Osteocyte (in vitro differentiated cells): ENCODE results near the gene ARHGEF16. TPM values are rescaled to one million over a fixed set of nuclear protein-coding genes. Genes with fewer than 3 reads are reported as not detected.

ENCODE experiments used
- DNase-seq: peaks from one replicate; pipeline ENCODE4 v3.0.0; 2021; ENCODE audit warnings: mixed read lengths; ENCODE audit not compliant: unreplicated experiment; ENCODE audit errors: extremely low spot score
- H3K27ac Mint-ChIP-seq: one replicate; pipeline ENCODE4 v1.8.0; 2021; ENCODE audit warnings: mild to moderate bottlenecking, mixed read lengths; ENCODE audit not compliant: unreplicated experiment
- H3K27me3 Mint-ChIP-seq: one replicate; pipeline ENCODE4 v1.8.0; 2021; ENCODE audit warnings: mixed read lengths; ENCODE audit not compliant: unreplicated experiment
- H3K36me3 Mint-ChIP-seq: one replicate; pipeline ENCODE4 v1.8.0; 2021; ENCODE audit warnings: mixed read lengths; ENCODE audit not compliant: unreplicated experiment
- H3K4me1 Mint-ChIP-seq: one replicate; pipeline ENCODE4 v1.8.0; 2021; ENCODE audit warnings: mixed read lengths; ENCODE audit not compliant: unreplicated experiment
- H3K4me3 Mint-ChIP-seq: one replicate; pipeline ENCODE4 v1.8.0; 2021; ENCODE audit warnings: mild to moderate bottlenecking, moderate library complexity, mixed read lengths; ENCODE audit not compliant: unreplicated experiment
- H3K9me3 Mint-ChIP-seq: one replicate; pipeline ENCODE4 v1.8.0; 2021; ENCODE audit warnings: mixed read lengths; ENCODE audit not compliant: unreplicated experiment
- total RNA-seq: library from RNA; stranded (reverse); gene quantifications from 2 replicates; pipeline ENCODE4 v1.2.1, GENCODE V29; 2021
- TF ChIP-seq, protein P1 (sequence below): fragments of 200-600 bp; sonication (generic); IDR thresholded peaks from 2 replicates; pipeline ENCODE4 v1.5.0; 2021; ENCODE audit warnings: antibody characterized with exemption, mild to moderate bottlenecking, moderate library complexity

The ARHGEF16 gene
- total RNA-seq, 1 donor from 2014 or later = 3.2 TPM

DNA sequence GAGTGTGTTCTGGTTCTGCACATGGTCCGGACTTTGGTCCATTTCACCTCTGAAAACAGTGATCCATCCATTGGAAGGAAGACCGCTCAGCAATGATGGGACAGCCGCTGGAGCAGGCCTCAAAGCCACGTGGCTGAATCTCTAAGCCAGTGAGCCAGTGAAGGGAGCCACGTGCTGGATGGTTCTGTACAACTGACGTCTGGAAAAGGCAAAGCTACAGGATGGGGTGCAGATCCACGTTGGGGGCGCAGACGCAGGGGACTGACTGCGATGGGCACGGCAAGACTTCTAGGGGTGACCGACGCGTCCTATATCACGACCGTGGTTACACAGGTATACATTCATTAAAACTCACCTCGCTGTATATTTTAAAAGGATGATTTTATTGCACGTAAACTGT lies 10.2 kb upstream of the ARHGEF16 start:
- H3K36me3 Mint-ChIP-seq = peaks cover 3% of the 10 kb centered on the region
- peaks cover 2% of the 10 kb centered on the region for H3K4me1 Mint-ChIP-seq
- peaks cover 15% of the 10 kb centered on the region for H3K9me3 Mint-ChIP-seq
- TF ChIP-seq, protein P1, sequence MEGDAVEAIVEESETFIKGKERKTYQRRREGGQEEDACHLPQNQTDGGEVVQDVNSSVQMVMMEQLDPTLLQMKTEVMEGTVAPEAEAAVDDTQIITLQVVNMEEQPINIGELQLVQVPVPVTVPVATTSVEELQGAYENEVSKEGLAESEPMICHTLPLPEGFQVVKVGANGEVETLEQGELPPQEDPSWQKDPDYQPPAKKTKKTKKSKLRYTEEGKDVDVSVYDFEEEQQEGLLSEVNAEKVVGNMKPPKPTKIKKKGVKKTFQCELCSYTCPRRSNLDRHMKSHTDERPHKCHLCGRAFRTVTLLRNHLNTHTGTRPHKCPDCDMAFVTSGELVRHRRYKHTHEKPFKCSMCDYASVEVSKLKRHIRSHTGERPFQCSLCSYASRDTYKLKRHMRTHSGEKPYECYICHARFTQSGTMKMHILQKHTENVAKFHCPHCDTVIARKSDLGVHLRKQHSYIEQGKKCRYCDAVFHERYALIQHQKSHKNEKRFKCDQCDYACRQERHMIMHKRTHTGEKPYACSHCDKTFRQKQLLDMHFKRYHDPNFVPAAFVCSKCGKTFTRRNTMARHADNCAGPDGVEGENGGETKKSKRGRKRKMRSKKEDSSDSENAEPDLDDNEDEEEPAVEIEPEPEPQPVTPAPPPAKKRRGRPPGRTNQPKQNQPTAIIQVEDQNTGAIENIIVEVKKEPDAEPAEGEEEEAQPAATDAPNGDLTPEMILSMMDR = no peak
- H3K27me3 Mint-ChIP-seq = peaks cover 37% of the 10 kb centered on the region
- no peak overlapping the region for H3K27ac Mint-ChIP-seq
- no peak overlapping the region for H3K4me3 Mint-ChIP-seq
- DNase-seq = no peak

DNA sequence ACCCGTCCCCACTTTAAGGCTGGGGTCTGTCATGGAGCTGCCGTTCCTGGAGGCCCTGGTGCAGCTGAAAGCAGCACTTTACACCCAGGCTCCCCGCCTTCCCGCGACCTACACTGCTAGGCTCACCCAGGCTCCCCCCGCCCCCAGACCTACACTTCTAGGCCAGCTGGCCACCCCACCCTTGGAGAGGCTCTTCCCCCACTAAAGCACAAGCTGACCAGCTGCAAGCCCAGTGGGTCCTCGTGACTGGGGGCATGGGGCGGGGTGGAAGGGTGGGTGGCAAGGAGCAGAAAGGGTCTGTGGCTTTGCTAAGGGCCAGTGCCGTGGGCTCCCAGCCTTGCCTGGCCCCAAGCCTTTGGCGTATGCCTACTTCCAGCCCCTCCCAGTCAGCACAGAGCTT lies 9.7 kb upstream of the ARHGEF16 start:
- Mint-ChIP-seq H3K9me3 (peaks cover 15% of the 10 kb centered on the region), H3K4me1 (peaks cover 2% of the 10 kb centered on the region), H3K27me3 (peaks cover 40% of the 10 kb centered on the region), H3K27ac (no peak overlapping the region), H3K36me3 (peaks cover 3% of the 10 kb centered on the region), H3K4me3 (no peak overlapping the region)
- TF ChIP-seq, protein P1 = no peak
- no peak for DNase-seq

DNA sequence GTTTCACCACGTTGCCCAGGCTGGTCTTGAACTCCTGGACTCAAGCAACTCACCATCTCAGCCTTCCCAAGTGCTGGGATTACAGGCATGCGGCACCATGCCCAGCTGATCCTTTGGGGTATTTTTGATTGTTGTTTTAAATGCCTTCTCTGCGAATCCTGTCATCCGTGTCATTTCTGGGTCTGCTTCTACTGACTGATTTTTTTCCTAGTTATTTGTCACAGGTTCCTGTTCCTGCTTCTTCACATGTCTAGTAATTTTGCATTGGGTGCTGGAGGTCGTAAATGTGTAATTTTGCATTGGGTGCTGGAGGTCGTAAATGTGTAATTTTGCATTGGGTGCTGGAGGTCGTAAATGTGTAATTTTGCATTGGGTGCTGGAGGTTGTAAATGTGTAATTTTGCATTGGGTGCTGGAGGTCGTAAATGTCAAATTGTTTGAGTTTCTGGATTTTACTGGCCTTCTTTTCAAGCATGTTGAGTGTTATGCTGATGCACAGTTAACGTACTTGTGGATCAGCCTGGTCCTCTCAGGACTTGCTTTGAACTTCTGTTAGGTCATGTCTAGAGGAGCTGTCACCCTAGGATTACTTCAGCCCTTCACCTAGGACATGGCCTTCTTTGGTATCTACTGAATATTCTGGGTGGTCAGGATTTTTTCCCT lies 4.1 kb upstream of the ARHGEF16 start:
- peaks cover 15% of the 10 kb centered on the region for H3K9me3 Mint-ChIP-seq
- TF ChIP-seq, protein P1 = no peak
- H3K4me1 Mint-ChIP-seq = peaks cover 7% of the 10 kb centered on the region
- no peak overlapping the region for H3K4me3 Mint-ChIP-seq
- no peak overlapping the region for H3K27ac Mint-ChIP-seq
- H3K36me3 Mint-ChIP-seq = peaks cover 3% of the 10 kb centered on the region
- DNase-seq = no peak
- H3K27me3 Mint-ChIP-seq = peaks cover 23% of the 10 kb centered on the region

- TF ChIP-seq, protein P1 = no peak
- no peak overlapping the region for H3K4me3 Mint-ChIP-seq
- H3K4me1 Mint-ChIP-seq = peaks cover 7% of the 10 kb centered on the region
- H3K9me3 Mint-ChIP-seq = peaks cover 15% of the 10 kb centered on the region
- H3K27me3 Mint-ChIP-seq = peaks cover 23% of the 10 kb centered on the region
- H3K36me3 Mint-ChIP-seq = peaks cover 3% of the 10 kb centered on the region
- H3K27ac Mint-ChIP-seq = no peak overlapping the region
- DNase-seq = no peak
These were observed 3.5 kb upstream of the ARHGEF16 start for GRCh38 chr1:3450983-3451382.

GRCh38 chr1:3451994-3452865 lies 2.2 kb upstream of the ARHGEF16 start:
- no peak for DNase-seq
- peaks cover 21% of the 10 kb centered on the region for H3K27me3 Mint-ChIP-seq
- TF ChIP-seq, protein P1 = no peak
- peaks cover 10% of the 10 kb centered on the region for H3K4me1 Mint-ChIP-seq
- H3K36me3 Mint-ChIP-seq = no peaks in the 10 kb centered on the region
- peaks cover 10% of the 10 kb centered on the region for H3K9me3 Mint-ChIP-seq
- no peak overlapping the region for H3K4me3 Mint-ChIP-seq
- H3K27ac Mint-ChIP-seq = no peak overlapping the region
